ENCODE data around the gene WDR54. TPM values are rescaled to one million over a fixed set of nuclear protein-coding genes. Genes with fewer than 3 reads are reported as not detected.

The WDR54 gene
- total RNA-seq (1 to 10 TPM; 1.7 to 4.2 TPM), polyA plus RNA-seq (1 to 10 TPM; 3.0 to 3.2 TPM)

DNA sequence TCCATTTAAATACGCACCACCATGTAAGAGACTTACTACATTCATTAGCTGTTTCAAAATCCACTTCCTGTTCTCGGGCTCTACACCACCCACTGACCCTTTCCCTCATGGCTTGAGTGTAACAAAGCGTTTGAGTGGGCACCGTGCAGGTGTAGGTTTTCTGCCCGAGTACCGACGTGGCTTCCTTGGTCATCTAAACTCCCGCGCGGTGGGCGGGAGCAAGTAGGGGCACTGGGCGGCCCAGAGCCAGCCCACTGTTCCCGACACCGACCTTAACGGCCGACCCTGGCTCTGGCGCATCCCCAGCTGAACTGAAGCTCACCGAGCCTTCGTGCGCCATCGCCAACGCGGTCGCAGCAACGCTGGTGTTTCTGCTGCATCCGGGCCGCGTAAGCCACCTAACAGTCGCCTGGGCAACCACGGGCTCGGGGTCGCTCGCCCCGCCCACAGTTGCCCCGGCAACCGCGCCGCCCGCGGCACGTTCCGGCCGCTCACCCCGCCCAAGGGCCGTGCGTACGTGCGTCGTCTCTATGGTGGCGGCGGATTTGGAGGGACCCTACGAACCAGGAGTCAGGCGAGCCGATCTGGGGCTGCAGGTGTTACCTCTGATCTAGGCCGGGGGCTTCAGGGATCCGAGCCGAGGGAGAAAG, at the start of gene WDR54, which contains the start of gene C2orf81:
Gene WDR54 (plus strand): TSS at position 510 of the 650 bp plus-strand sequence. CDS start 424 bp downstream, outside the sequence.
Gene C2orf81 (minus strand): TSS at position 399 of the 650 bp plus-strand sequence. CDS start 59 bp downstream, at position 340.
- 2% methylated on average over 57 of the region's 57 CpGs for WGBS
- Histone ChIP-seq H3K9me3 (ENCODE audit: control insufficient read depth in 4 of 4, low read length in 3 of 4) (no peaks in the 10 kb centered on the region), H3K4me3 (ENCODE audit: low read depth in 1 of 3, low read length in 3 of 3) (peak within 1 kb of the TSS; percentile 47 to 72 (median 60)), H3K36me3 (ENCODE audit: control insufficient read depth in 4 of 4, insufficient read depth in 3 of 4, low read depth in 1 of 4, low read length in 3 of 4) (peaks cover 2 to 12% (median 5%) of the 10 kb centered on the region in 4 donors), H3K27ac (ENCODE audit: low read depth in 1 of 2, low read length in 2 of 2) (peak within 1 kb of the TSS; percentile 6 to 64), H3K4me1 (ENCODE audit: control insufficient read depth in 4 of 4, insufficient read depth in 4 of 4, low read length in 3 of 4) (peaks cover 6 to 17% (median 7%) of the 10 kb centered on the region in 4 donors), H3K27me3 (ENCODE audit: control insufficient read depth in 4 of 4, insufficient read depth in 4 of 4, low read length in 3 of 4) (no peaks in the 10 kb centered on the region), H3K9ac (ENCODE audit: low read depth in 1 of 2, low read length in 2 of 2) (peak within 1 kb of the TSS in 1 of 2 donors; percentile 55)
- peak; percentile 75 for DNase-seq (ENCODE audit: low spot score)
- TF ChIP-seq FOXA2 (IDR thresholded peaks at IDR 0.05) = no peak

DNA sequence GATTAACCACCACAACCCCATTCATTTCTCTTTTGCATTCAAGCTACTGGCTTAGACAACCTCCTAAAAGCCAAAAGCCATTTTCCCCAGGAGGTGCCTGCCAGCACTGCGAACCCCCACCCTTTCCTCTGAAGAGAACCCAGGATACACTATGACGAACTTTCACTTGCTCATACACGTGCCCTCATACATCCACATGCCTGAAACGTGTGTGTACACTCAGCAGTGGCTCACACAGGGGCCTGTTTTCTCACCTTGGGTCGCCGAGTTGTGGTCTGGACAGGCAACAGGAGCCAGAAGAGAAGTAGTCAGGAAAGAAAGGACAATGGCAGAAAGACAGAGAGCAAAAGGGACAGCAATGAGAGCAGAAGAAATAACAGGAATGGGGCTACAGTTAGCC, 48.9 kb upstream of the WDR54 start:
- no peak for DNase-seq (ENCODE audit: low spot score)
- WGBS = 94% methylated on average over 6 of the region's 6 CpGs
- no peak overlapping the region for H3K27ac ChIP-seq (ENCODE audit: low read depth in 1 of 2, low read length in 2 of 2)
- H3K9ac ChIP-seq (ENCODE audit: low read depth in 1 of 2, low read length in 2 of 2) = no peak overlapping the region
- no peaks in the 10 kb centered on the region for H3K27me3 ChIP-seq (ENCODE audit: control insufficient read depth in 4 of 4, insufficient read depth in 4 of 4, low read length in 3 of 4)
- TF ChIP-seq SP1 (IDR thresholded peaks at IDR 0.05) (no peak), YY1 (IDR thresholded peaks at IDR 0.05) (no peak), HNF4A (conservative IDR thresholded peaks at IDR 0.05) (no peak), ZBTB33 (IDR thresholded peaks at IDR 0.05) (no peak), NR2F2 (IDR thresholded peaks at IDR 0.05) (no peak), EGR1 (IDR thresholded peaks at IDR 0.05; ENCODE audit: low read depth in 2 of 2) (no peak), HNF4G (IDR thresholded peaks at IDR 0.05) (no peak)
- TF ChIP-seq, protein P1, sequence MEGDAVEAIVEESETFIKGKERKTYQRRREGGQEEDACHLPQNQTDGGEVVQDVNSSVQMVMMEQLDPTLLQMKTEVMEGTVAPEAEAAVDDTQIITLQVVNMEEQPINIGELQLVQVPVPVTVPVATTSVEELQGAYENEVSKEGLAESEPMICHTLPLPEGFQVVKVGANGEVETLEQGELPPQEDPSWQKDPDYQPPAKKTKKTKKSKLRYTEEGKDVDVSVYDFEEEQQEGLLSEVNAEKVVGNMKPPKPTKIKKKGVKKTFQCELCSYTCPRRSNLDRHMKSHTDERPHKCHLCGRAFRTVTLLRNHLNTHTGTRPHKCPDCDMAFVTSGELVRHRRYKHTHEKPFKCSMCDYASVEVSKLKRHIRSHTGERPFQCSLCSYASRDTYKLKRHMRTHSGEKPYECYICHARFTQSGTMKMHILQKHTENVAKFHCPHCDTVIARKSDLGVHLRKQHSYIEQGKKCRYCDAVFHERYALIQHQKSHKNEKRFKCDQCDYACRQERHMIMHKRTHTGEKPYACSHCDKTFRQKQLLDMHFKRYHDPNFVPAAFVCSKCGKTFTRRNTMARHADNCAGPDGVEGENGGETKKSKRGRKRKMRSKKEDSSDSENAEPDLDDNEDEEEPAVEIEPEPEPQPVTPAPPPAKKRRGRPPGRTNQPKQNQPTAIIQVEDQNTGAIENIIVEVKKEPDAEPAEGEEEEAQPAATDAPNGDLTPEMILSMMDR (IDR thresholded peaks at IDR 0.05; ENCODE audit: low read depth, low read length, missing input control) = no peak
- TF ChIP-seq, protein P2, sequence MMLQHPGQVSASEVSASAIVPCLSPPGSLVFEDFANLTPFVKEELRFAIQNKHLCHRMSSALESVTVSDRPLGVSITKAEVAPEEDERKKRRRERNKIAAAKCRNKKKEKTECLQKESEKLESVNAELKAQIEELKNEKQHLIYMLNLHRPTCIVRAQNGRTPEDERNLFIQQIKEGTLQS (IDR thresholded peaks at IDR 0.05) = no peak
- TF ChIP-seq, protein P3, sequence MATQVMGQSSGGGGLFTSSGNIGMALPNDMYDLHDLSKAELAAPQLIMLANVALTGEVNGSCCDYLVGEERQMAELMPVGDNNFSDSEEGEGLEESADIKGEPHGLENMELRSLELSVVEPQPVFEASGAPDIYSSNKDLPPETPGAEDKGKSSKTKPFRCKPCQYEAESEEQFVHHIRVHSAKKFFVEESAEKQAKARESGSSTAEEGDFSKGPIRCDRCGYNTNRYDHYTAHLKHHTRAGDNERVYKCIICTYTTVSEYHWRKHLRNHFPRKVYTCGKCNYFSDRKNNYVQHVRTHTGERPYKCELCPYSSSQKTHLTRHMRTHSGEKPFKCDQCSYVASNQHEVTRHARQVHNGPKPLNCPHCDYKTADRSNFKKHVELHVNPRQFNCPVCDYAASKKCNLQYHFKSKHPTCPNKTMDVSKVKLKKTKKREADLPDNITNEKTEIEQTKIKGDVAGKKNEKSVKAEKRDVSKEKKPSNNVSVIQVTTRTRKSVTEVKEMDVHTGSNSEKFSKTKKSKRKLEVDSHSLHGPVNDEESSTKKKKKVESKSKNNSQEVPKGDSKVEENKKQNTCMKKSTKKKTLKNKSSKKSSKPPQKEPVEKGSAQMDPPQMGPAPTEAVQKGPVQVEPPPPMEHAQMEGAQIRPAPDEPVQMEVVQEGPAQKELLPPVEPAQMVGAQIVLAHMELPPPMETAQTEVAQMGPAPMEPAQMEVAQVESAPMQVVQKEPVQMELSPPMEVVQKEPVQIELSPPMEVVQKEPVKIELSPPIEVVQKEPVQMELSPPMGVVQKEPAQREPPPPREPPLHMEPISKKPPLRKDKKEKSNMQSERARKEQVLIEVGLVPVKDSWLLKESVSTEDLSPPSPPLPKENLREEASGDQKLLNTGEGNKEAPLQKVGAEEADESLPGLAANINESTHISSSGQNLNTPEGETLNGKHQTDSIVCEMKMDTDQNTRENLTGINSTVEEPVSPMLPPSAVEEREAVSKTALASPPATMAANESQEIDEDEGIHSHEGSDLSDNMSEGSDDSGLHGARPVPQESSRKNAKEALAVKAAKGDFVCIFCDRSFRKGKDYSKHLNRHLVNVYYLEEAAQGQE (IDR thresholded peaks at IDR 0.05) = no peak
- H3K36me3 ChIP-seq (ENCODE audit: control insufficient read depth in 4 of 4, insufficient read depth in 3 of 4, low read depth in 1 of 4, low read length in 3 of 4) = peaks cover 9 to 54% (median 34%) of the 10 kb centered on the region in 4 donors
- H3K4me1 ChIP-seq (ENCODE audit: control insufficient read depth in 4 of 4, insufficient read depth in 4 of 4, low read length in 3 of 4) = no peaks in the 10 kb centered on the region
- H3K4me3 ChIP-seq (ENCODE audit: low read depth in 1 of 3, low read length in 3 of 3) = no peak overlapping the region
- H3K9me3 ChIP-seq (ENCODE audit: control insufficient read depth in 4 of 4, low read length in 3 of 4) = no peaks in the 10 kb centered on the region

Measured in liver (tissue), 9 donors.